K562 (cell line): Measurements from ENCODE around the gene LTBP1.

Source experiments
- BMI1 ChIP-seq: fragments of 150-350 bp; IDR thresholded peaks from 2 replicates; pipeline ENCODE4 v1.6.1; 2014; ENCODE audit warnings: low read length
- REST ChIP-seq, 2 experiments: fragments of 450-650 bp; formaldehyde crosslinking in 1 of 2; IDR thresholded peaks; 2 replicates each; pipeline versions ENCODE4 v1.4.0 to v1.6.1; 2014 to 2020; ENCODE audit warnings: mild to moderate bottlenecking in 2 of 2, borderline replicate concordance in 1 of 2, low read depth in 1 of 2
- ZZZ3 ChIP-seq: fragments of 450-650 bp; IDR thresholded peaks from 2 replicates; pipeline ENCODE4 v1.6.1; 2016; ENCODE audit warnings: antibody characterized with exemption, mild to moderate bottlenecking, moderate library complexity

GRCh38 chr2:33371304-33372090, 424.7 kb downstream of the LTBP1 start:
- TF ChIP-seq ZZZ3 (no peak), REST (IDR thresholded peaks at IDR 0.05; ENCODE audit: borderline replicate concordance) (no peak), REST (CRISPR knock-in tag; IDR thresholded peaks at IDR 0.05; ENCODE audit: low read depth) (no peak), BMI1 (no peak)
